SK-N-SH (cell line): ENCODE data around the gene PSPC1.

Experiments used
- CTCF ChIP-seq: fragments of 200-600 bp; sonication (generic); IDR thresholded peaks from 2 replicates; pipeline ENCODE4 v1.6.1; 2017; ENCODE audit warnings: antibody characterized with exemption, mild to moderate bottlenecking, moderate library complexity
- EP300 ChIP-seq, 2 experiments: IDR thresholded peaks; 2 replicates each; pipeline versions ENCODE4 v1.4.0 to v1.6.1; 2012; ENCODE audit warnings: borderline replicate concordance in 1 of 2, low read depth in 1 of 2, low read length in 1 of 2
- JUND ChIP-seq: IDR thresholded peaks from 2 replicates; pipeline ENCODE4 v1.4.0; 2012
- POLR2AphosphoS5 ChIP-seq: IDR thresholded peaks from 2 replicates; pipeline ENCODE4 v1.6.1; 2012; ENCODE audit warnings: low read depth, low read length
- RAD21 ChIP-seq: IDR thresholded peaks from 2 replicates; pipeline ENCODE4 v1.6.1; 2012; ENCODE audit warnings: mild to moderate bottlenecking, low read length
- RCOR1 ChIP-seq: fragments of 150-350 bp; IDR thresholded peaks from 2 replicates; pipeline ENCODE4 v1.6.1; 2017; ENCODE audit warnings: antibody characterized with exemption, low read length

GRCh38 chr13:19810996-19811881 is 28.5 kb upstream of the PSPC1 start:
- TF ChIP-seq POLR2AphosphoS5 (no peak), RAD21 (no peak), CTCF (no peak), EP300 (IDR thresholded peaks at IDR 0.05; ENCODE audit: borderline replicate concordance in 1 of 2, low read depth in 1 of 2, low read length in 1 of 2) (no peak), JUND (no peak), RCOR1 (no peak)
